GM23338 (cell line): ENCODE measurements around the gene LRMDA. TPM values are rescaled to one million over a fixed set of nuclear protein-coding genes. Genes with fewer than 3 reads are reported as not detected.

ENCODE experiments used
- ATAC-seq: fragments of 200-7000 bp; cut with Tn5 transposase; 3 replicates; pipeline ENCODE4 v1.9.1; 2020
- DNase-seq: peaks from one replicate; pipeline ENCODE4 v3.0.0-alpha.2; 2015; ENCODE audit warnings: low spot score
- H2AFZ ChIP-seq: fragments of 200-600 bp; sonication (generic); 2 replicates; pipeline ENCODE4 v1.8.0; 2016; ENCODE audit warnings: antibody characterized with exemption, mild to moderate bottlenecking, moderate library complexity
- H3F3A ChIP-seq: fragments of 200-600 bp; sonication (generic); replicated peaks from 2 replicates; pipeline ENCODE4 v1.8.0; 2017; ENCODE audit warnings: antibody characterized with exemption, mixed run types, low read depth
- H3K27ac ChIP-seq: fragments of 200-600 bp; sonication (generic); 2 replicates; pipeline ENCODE4 v1.6.1; 2016; ENCODE audit warnings: low read depth
- H3K27me3 ChIP-seq: fragments of 200-600 bp; sonication (generic); 2 replicates; pipeline ENCODE4 v1.8.0; 2016; ENCODE audit warnings: mild to moderate bottlenecking, mixed run types, moderate library complexity; ENCODE audit not compliant: insufficient read depth
- H3K36me3 ChIP-seq: fragments of 200-600 bp; sonication (generic); 2 replicates; pipeline ENCODE4 v1.8.0; 2016; ENCODE audit warnings: mild to moderate bottlenecking; ENCODE audit not compliant: insufficient read depth
- H3K4me1 ChIP-seq: fragments of 200-600 bp; sonication (generic); 2 replicates; pipeline ENCODE4 v1.8.0; 2016; ENCODE audit warnings: mild to moderate bottlenecking, moderate library complexity; ENCODE audit not compliant: insufficient read depth
- H3K4me2 ChIP-seq: fragments of 200-600 bp; sonication (generic); 2 replicates; pipeline ENCODE4 v1.7.1; 2017; ENCODE audit warnings: mixed run types
- H3K4me3 ChIP-seq: fragments of 200-600 bp; sonication (generic); 2 replicates; pipeline ENCODE4 v1.6.1; 2016; ENCODE audit warnings: mixed run types
- H3K79me2 ChIP-seq: fragments of 200-600 bp; sonication (generic); replicated peaks from 2 replicates; pipeline ENCODE4 v1.8.0; 2017; ENCODE audit warnings: mild to moderate bottlenecking; ENCODE audit not compliant: insufficient read depth
- H3K9me2 ChIP-seq: fragments of 200-600 bp; sonication (generic); 2 replicates; pipeline ENCODE4 v1.8.0; 2017; ENCODE audit not compliant: insufficient read depth
- H4K20me1 ChIP-seq: fragments of 200-600 bp; sonication (generic); replicated peaks from 2 replicates; pipeline ENCODE4 v1.8.0; 2017; ENCODE audit warnings: mild to moderate bottlenecking; ENCODE audit not compliant: insufficient read depth
- H3K27ac Mint-ChIP-seq: 2 replicates; pipeline ENCODE4 v1.8.0; 2020; ENCODE audit warnings: inconsistent platforms, mild to moderate bottlenecking, moderate library complexity, mixed read lengths
- H3K27me3 Mint-ChIP-seq: 3 replicates; pipeline ENCODE4 v1.8.0; 2022; ENCODE audit warnings: low read depth, mild to moderate bottlenecking, moderate library complexity, mixed read lengths, inconsistent platforms; ENCODE audit not compliant: insufficient read depth, poor library complexity
- H3K36me3 Mint-ChIP-seq: 3 replicates; pipeline ENCODE4 v1.8.0; 2021; ENCODE audit warnings: low read depth, mild to moderate bottlenecking, inconsistent platforms, moderate library complexity, mixed read lengths
- H3K4me1 Mint-ChIP-seq: 3 replicates; pipeline ENCODE4 v1.8.0; 2020; ENCODE audit warnings: mild to moderate bottlenecking, inconsistent platforms, mixed read lengths
- H3K4me3 Mint-ChIP-seq: 3 replicates; pipeline ENCODE4 v1.8.0; 2021; ENCODE audit warnings: moderate library complexity, mild to moderate bottlenecking, inconsistent platforms, mixed read lengths
- H3K9me3 Mint-ChIP-seq: 3 replicates; pipeline ENCODE4 v1.8.0; 2020; ENCODE audit warnings: moderate library complexity, mild to moderate bottlenecking, inconsistent platforms, mixed read lengths
- CREB1 ChIP-seq: fragments of 250-450 bp; sonication (Bioruptor Pico); IDR thresholded peaks from 2 replicates; pipeline ENCODE4 v1.5.0; 2020; ENCODE audit warnings: low read depth, mild to moderate bottlenecking, moderate library complexity
- ETS1 ChIP-seq: IDR thresholded peaks from 2 replicates; pipeline ENCODE4 v1.6.1; 2016; ENCODE audit warnings: antibody characterized with exemption
- EZH2 ChIP-seq: fragments of 200-600 bp; sonication (generic); IDR thresholded peaks from one replicate; pipeline ENCODE4 v1.8.0; 2017; ENCODE audit warnings: antibody characterized with exemption, mild to moderate bottlenecking, low read depth; ENCODE audit not compliant: unreplicated experiment
- EZH2phosphoT487 ChIP-seq: fragments of 200-600 bp; sonication (generic); IDR thresholded peaks from one replicate; pipeline ENCODE4 v1.8.1; 2018; ENCODE audit warnings: antibody characterized with exemption; ENCODE audit not compliant: unreplicated experiment
- JUNB ChIP-seq: IDR thresholded peaks from one replicate; pipeline ENCODE4 v1.6.1; 2016; ENCODE audit warnings: antibody characterized with exemption; ENCODE audit not compliant: unreplicated experiment
- NANOG ChIP-seq: IDR thresholded peaks from 2 replicates; pipeline ENCODE4 v1.6.1; 2016; ENCODE audit warnings: antibody characterized with exemption, borderline replicate concordance
- POLR2AphosphoS5 ChIP-seq: IDR thresholded peaks from 2 replicates; pipeline ENCODE4 v1.6.1; 2016; ENCODE audit warnings: antibody characterized with exemption, low read depth
- REST ChIP-seq: IDR thresholded peaks from one replicate; pipeline ENCODE4 v1.6.1; 2018; ENCODE audit warnings: antibody characterized with exemption; ENCODE audit not compliant: unreplicated experiment
- STAT1 ChIP-seq: IDR thresholded peaks from one replicate; pipeline ENCODE4 v1.6.1; 2016; ENCODE audit warnings: antibody characterized with exemption; ENCODE audit not compliant: unreplicated experiment
- ZNF114 ChIP-seq: fragments of 250-450 bp; sonication (Bioruptor Pico); IDR thresholded peaks from 2 replicates; pipeline ENCODE4 v1.5.0; 2020; ENCODE audit warnings: mild to moderate bottlenecking, moderate library complexity
- ZNF331 ChIP-seq: fragments of 250-450 bp; sonication (Bioruptor Pico); IDR thresholded peaks from 2 replicates; pipeline ENCODE4 v1.5.0; 2020; ENCODE audit warnings: low read depth, mild to moderate bottlenecking, moderate library complexity
- ZNF462 ChIP-seq: fragments of 250-450 bp; sonication (Bioruptor Pico); IDR thresholded peaks from 2 replicates; pipeline ENCODE4 v1.5.0; 2020; ENCODE audit warnings: mild to moderate bottlenecking, moderate library complexity
- polyA plus RNA-seq: library from polyadenylated mRNA; unstranded; fragments of >200 nt; fragmentation: Nextera tagmentation; extraction: Ambion mirVana; gene quantifications from 2 replicates; pipeline ENCODE4 v1.2.1, GENCODE V29; 2016
- total RNA-seq: library from RNA; depleted of rRNA; stranded (reverse); fragments of >200 nt; shearing (Covaris generic); gene quantifications from 2 replicates; pipeline ENCODE4 v1.2.3, GENCODE V29; 2014
- TF ChIP-seq, protein P1 (sequence below), 2 experiments: fragments of 200-600 bp in 1 of 2; sonication (generic) in 1 of 2; conservative IDR thresholded peaks; 2 replicates each; pipeline versions ENCODE4 v1.5.1 to v1.6.1; 2016 to 2017; ENCODE audit warnings: antibody characterized with exemption in 2 of 2, low read depth in 2 of 2, mild to moderate bottlenecking in 2 of 2, moderate library complexity in 1 of 2

LRMDA gene
- total and polyA plus RNA-seq, 2 experiments from 2014 or later: 0.90 to 1.8 TPM

GRCh38 chr10:75505293-75505692 lies 73.9 kb downstream of the LRMDA start:
- H3F3A ChIP-seq: no peaks in the 10 kb centered on the region
- Mint-ChIP-seq H3K27me3 (peaks cover 8% of the 10 kb centered on the region), H3K4me1 (peaks cover 8% of the 10 kb centered on the region; the same call in 2 of the 3 replicates), H3K9me3 (no peaks in the 10 kb centered on the region), H3K36me3 (no peaks in the 10 kb centered on the region), H3K4me3 (no peak overlapping the region), H3K27ac (no peak overlapping the region)
- DNase-seq (no peak), ATAC-seq (no peak)
- H2AFZ ChIP-seq: no peak overlapping the region
- H3K27me3 ChIP-seq: no peaks in the 10 kb centered on the region
- no peak for TF ChIP-seq ZNF331 (CRISPR knock-in tag)
- TF ChIP-seq EZH2: no peak
- TF ChIP-seq JUNB: no peak
- no peak for TF ChIP-seq ZNF114 (CRISPR knock-in tag)
- TF ChIP-seq EZH2phosphoT487: no peak
- TF ChIP-seq ZNF462: no peak
- TF ChIP-seq REST: no peak
- no peak for TF ChIP-seq STAT1
- TF ChIP-seq, protein P1, sequence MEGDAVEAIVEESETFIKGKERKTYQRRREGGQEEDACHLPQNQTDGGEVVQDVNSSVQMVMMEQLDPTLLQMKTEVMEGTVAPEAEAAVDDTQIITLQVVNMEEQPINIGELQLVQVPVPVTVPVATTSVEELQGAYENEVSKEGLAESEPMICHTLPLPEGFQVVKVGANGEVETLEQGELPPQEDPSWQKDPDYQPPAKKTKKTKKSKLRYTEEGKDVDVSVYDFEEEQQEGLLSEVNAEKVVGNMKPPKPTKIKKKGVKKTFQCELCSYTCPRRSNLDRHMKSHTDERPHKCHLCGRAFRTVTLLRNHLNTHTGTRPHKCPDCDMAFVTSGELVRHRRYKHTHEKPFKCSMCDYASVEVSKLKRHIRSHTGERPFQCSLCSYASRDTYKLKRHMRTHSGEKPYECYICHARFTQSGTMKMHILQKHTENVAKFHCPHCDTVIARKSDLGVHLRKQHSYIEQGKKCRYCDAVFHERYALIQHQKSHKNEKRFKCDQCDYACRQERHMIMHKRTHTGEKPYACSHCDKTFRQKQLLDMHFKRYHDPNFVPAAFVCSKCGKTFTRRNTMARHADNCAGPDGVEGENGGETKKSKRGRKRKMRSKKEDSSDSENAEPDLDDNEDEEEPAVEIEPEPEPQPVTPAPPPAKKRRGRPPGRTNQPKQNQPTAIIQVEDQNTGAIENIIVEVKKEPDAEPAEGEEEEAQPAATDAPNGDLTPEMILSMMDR (conservative IDR thresholded peaks at IDR 0.05; ENCODE audit: low read depth in 2 of 2): no peak
- no peak for TF ChIP-seq NANOG
- no peak for TF ChIP-seq CREB1 (CRISPR knock-in tag)
- TF ChIP-seq POLR2AphosphoS5: no peak
- TF ChIP-seq ETS1: no peak
- H3K79me2 ChIP-seq: no peaks in the 10 kb centered on the region
- no peak overlapping the region for H3K4me3 ChIP-seq
- no peaks in the 10 kb centered on the region for H3K4me1 ChIP-seq
- no peak overlapping the region for H3K27ac ChIP-seq
- no peak overlapping the region for H3K4me2 ChIP-seq
- no peaks in the 10 kb centered on the region for H3K36me3 ChIP-seq
- H4K20me1 ChIP-seq: no peaks in the 10 kb centered on the region
- H3K9me2 ChIP-seq: peaks cover 10% of the 10 kb centered on the region; the same call in 1 of the 2 replicates
